Measurements from ENCODE around the gene XXYLT1.

GRCh38 chr3:195083659-195084058 lies 187.3 kb downstream of the XXYLT1 start:
- no peak for TF ChIP-seq CTCF (IDR thresholded peaks at IDR 0.05)
- no peak for TF ChIP-seq POLR2A (IDR thresholded peaks at IDR 0.05)

Measured in vagina (tissue), 2 donors.